Gastrocnemius medialis (tissue), 4 donors: ENCODE measurements around the gene PAK1. TPM values are rescaled to one million over a fixed set of nuclear protein-coding genes. Genes with fewer than 3 reads are reported as not detected.
A peak's percentile ranks its signal among the peaks of the same experiment; 100 is the strongest.

ENCODE experiments used
- ATAC-seq, 2 donors: fragments of 150-250 bp; one replicate each; pipeline ENCODE4 v1.9.1; 2016
- DNase-seq, 2 donors: peaks; one replicate each; pipeline ENCODE4 v3.0.0-alpha.2; 2019
- H3K27ac ChIP-seq, 4 donors: fragments of 200-600 bp; sonication (generic); 1 replicate in 1 of 4; 2 replicates in 3 of 4; pipeline ENCODE4 v1.5.1; 2016 to 2018; ENCODE audit warnings: mild to moderate bottlenecking in 2 of 4, moderate library complexity in 1 of 4
- H3K27me3 ChIP-seq, 3 donors: fragments of 200-600 bp; sonication (generic) in 2 of 3; 1 replicate in 1 of 3; 2 replicates in 2 of 3; pipeline versions ENCODE4 v1.5.1 to v1.6.0; 2016 to 2019; ENCODE audit warnings: mild to moderate bottlenecking in 1 of 3, moderate library complexity in 1 of 3
- H3K36me3 ChIP-seq, 2 donors: fragments of 200-600 bp; sonication (generic) in 1 of 2; one replicate each; pipeline ENCODE4 v1.5.1; 2017 to 2018
- H3K4me1 ChIP-seq, 2 donors: fragments of 200-600 bp; sonication (generic) in 1 of 2; one replicate each; pipeline ENCODE4 v1.5.1; 2016 to 2017; ENCODE audit warnings: mild to moderate bottlenecking in 2 of 2
- H3K4me3 ChIP-seq, 4 donors: fragments of 200-600 bp; sonication (generic) in 3 of 4; 1 replicate in 1 of 4; 2 replicates in 3 of 4; pipeline ENCODE4 v1.5.1; 2016 to 2019; ENCODE audit warnings: mild to moderate bottlenecking in 2 of 4
- H3K9me3 ChIP-seq, 3 donors: fragments of 200-600 bp; sonication (generic) in 2 of 3; 1 replicate in 1 of 3; 2 replicates in 2 of 3; pipeline ENCODE4 v1.5.1; 2016 to 2019
- CTCF ChIP-seq, 5 experiments: fragments of 450-650 bp in 3 of 5; fragments of 200-600 bp in 2 of 5; sonication (generic) in 2 of 5; IDR thresholded peaks in 4 of 5; conservative IDR thresholded peaks in 1 of 5; 1 replicate in 4 of 5; 2 replicates in 1 of 5; pipeline ENCODE4 v1.5.1; 2016 to 2019; ENCODE audit warnings: antibody characterized with exemption in 5 of 5, mild to moderate bottlenecking in 3 of 5, moderate library complexity in 3 of 5
- POLR2A ChIP-seq, 2 donors: fragments of 450-650 bp; IDR thresholded peaks; one replicate each; pipeline ENCODE4 v1.6.1; 2017; ENCODE audit warnings: antibody characterized with exemption in 2 of 2, mild to moderate bottlenecking in 2 of 2, moderate library complexity in 2 of 2
- in situ Hi-C, 4 donors: fragments of 200-750 bp; cut with MboI; loops; one replicate each; pipeline versions ENCODE4 v1.15.0 to v1.8.0; 2017; ENCODE audit warnings: low sequenced_read_pairs in 4 of 4
- intact Hi-C: fragments of 100-400 bp; cut with DNase I; formaldehyde crosslinking; loops from one replicate; pipeline ENCODE4 v1.15.1; 2023; ENCODE audit warnings: low total_unique reads
- total RNA-seq, 4 donors: library from RNA; depleted of rRNA; stranded (reverse); fragments of >200 nt; gene quantifications; one replicate each; pipeline versions ENCODE4 v1.1.0 to v1.2.3, GENCODE V29; 2016

PAK1 gene
- total RNA-seq, 4 donors from 2014 or later, result 22.3 to 34.4 (median 27.9) TPM

DNA sequence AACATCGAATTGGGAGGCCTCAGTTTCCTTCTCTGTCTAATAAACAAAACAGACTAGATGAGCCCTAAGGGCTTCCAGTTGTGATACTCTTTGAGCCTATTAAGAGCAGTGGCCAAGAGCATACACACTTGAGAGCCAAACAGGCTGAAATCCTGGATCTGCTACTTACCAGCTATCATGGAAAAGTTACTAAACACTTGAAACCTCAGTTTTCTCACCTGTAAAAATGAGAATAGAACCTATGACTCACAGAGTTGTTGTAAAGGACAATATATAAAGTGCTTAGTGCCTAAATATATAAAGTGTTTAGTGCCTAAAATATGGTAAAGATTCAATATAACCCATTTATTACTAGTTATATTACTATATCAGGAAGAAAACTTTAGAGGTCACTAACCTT lies 148.7 kb downstream of the PAK1 start:
- Histone ChIP-seq H3K27ac (no peak overlapping the region), H3K36me3 (no peaks in the 10 kb centered on the region), H3K27me3 (no peaks in the 10 kb centered on the region), H3K4me3 (no peak overlapping the region), H3K4me1 (no peaks in the 10 kb centered on the region), H3K9me3 (no peaks in the 10 kb centered on the region)
- in situ Hi-C loops, result no loop called here
- DNase-seq (no peak), ATAC-seq (no peak)
- intact Hi-C loops, result no loop called here
- TF ChIP-seq POLR2A (IDR thresholded peaks at IDR 0.05), result no peak
- no peak for TF ChIP-seq CTCF (IDR thresholded peaks at IDR 0.05 in 4 of 5, conservative IDR thresholded peaks at IDR 0.05 in 1 of 5)

- Histone ChIP-seq H3K4me1 (no peaks in the 10 kb centered on the region), H3K27me3 (no peaks in the 10 kb centered on the region), H3K9me3 (no peaks in the 10 kb centered on the region), H3K36me3 (no peaks in the 10 kb centered on the region), H3K4me3 (no peak overlapping the region), H3K27ac (peak overlapping the region in 1 of 4 donors; percentile 24)
- intact Hi-C loops (no loop called here), in situ Hi-C loops (no loop called here)
- DNase-seq, result no peak
- ATAC-seq, result no peak
- TF ChIP-seq CTCF (IDR thresholded peaks at IDR 0.05 in 4 of 5, conservative IDR thresholded peaks at IDR 0.05 in 1 of 5) (no peak), POLR2A (IDR thresholded peaks at IDR 0.05) (no peak)
These were observed 149.4 kb downstream of the PAK1 start for GRCh38 chr11:77324508-77324907.

- TF ChIP-seq POLR2A (IDR thresholded peaks at IDR 0.05) (no peak), CTCF (IDR thresholded peaks at IDR 0.05 in 4 of 5, conservative IDR thresholded peaks at IDR 0.05 in 1 of 5) (no peak)
- Histone ChIP-seq H3K4me3 (no peak overlapping the region), H3K9me3 (no peaks in the 10 kb centered on the region), H3K36me3 (no peaks in the 10 kb centered on the region), H3K4me1 (no peaks in the 10 kb centered on the region), H3K27ac (peak overlapping the region in 2 of 4 donors; percentile 24 to 56), H3K27me3 (no peaks in the 10 kb centered on the region)
- DNase-seq (no peak), ATAC-seq (no peak)
- in situ Hi-C loops (no loop called here), intact Hi-C loops (no loop called here)
These were observed 150.8 kb downstream of the PAK1 start for GRCh38 chr11:77322926-77323590.

- no peak for TF ChIP-seq CTCF (IDR thresholded peaks at IDR 0.05 in 4 of 5, conservative IDR thresholded peaks at IDR 0.05 in 1 of 5)
- TF ChIP-seq POLR2A (IDR thresholded peaks at IDR 0.05), result no peak
- H3K9me3 ChIP-seq, result no peaks in the 10 kb centered on the region
- no peaks in the 10 kb centered on the region for H3K36me3 ChIP-seq
- peak overlapping the region in 3 of 4 donors; percentile 35 to 56 (median 44) for H3K27ac ChIP-seq
- in situ Hi-C loops (no loop called here), intact Hi-C loops (no loop called here)
- DNase-seq (peak; percentile 66 to 68), ATAC-seq (peak; percentile 94 to 98)
- H3K27me3 ChIP-seq, result no peaks in the 10 kb centered on the region
- H3K4me3 ChIP-seq, result no peak overlapping the region
- no peaks in the 10 kb centered on the region for H3K4me1 ChIP-seq
These were observed 151.4 kb downstream of the PAK1 start for GRCh38 chr11:77322506-77322905.

DNA sequence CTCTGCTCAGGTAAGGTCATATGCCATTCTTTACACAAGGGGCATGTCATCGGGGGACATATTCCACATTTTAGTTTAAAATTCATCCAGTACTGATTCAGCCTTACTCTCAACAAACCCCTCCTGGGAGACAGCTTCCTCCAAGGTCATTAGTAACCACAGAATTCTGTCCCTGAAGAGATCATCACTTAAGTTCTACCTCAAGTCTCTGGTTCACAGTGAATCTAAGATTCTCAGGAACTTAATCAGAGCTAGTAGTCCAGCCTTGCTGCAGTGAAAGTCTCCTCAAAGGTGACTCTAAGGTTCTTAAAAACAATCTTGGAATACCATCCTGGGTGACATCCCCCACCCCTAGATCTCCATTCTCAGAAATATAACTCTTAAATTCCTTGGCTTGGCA lies 153.5 kb downstream of the PAK1 start:
- Histone ChIP-seq H3K27ac (no peak overlapping the region), H3K36me3 (no peaks in the 10 kb centered on the region), H3K4me1 (no peaks in the 10 kb centered on the region), H3K4me3 (no peak overlapping the region), H3K9me3 (no peaks in the 10 kb centered on the region), H3K27me3 (no peaks in the 10 kb centered on the region)
- TF ChIP-seq CTCF (IDR thresholded peaks at IDR 0.05 in 4 of 5, conservative IDR thresholded peaks at IDR 0.05 in 1 of 5), result no peak
- TF ChIP-seq POLR2A (IDR thresholded peaks at IDR 0.05), result no peak
- ATAC-seq (no peak), DNase-seq (no peak)
- in situ Hi-C loops, result no loop called here
- intact Hi-C loops, result no loop called here
